Brain microvascular endothelial cell (primary cell): Measurements from ENCODE around the gene PLB1.
A peak's percentile ranks its signal among the peaks of the same experiment; 100 is the strongest.

ENCODE experiments used
- DNase-seq: peaks from one replicate; pipeline ENCODE4 v3.0.0-alpha.2; 2020
- H3K27ac ChIP-seq: fragments of 250-450 bp; sonication (Bioruptor Pico); 2 replicates; pipeline ENCODE4 v1.5.1; 2020; ENCODE audit warnings: mild to moderate bottlenecking, moderate library complexity
- H3K27me3 ChIP-seq: fragments of 250-450 bp; sonication (Bioruptor Pico); replicated peaks from 2 replicates; pipeline ENCODE4 v1.5.1; 2020; ENCODE audit warnings: mild to moderate bottlenecking
- H3K36me3 ChIP-seq: fragments of 250-450 bp; sonication (Bioruptor Pico); replicated peaks from 2 replicates; pipeline ENCODE4 v1.5.1; 2020; ENCODE audit warnings: mild to moderate bottlenecking
- H3K4me3 ChIP-seq: 2 replicates; pipeline ENCODE4 v1.5.1; 2011; ENCODE audit warnings: low read depth, mild to moderate bottlenecking, control low read depth, low read length, moderate library complexity
- in situ Hi-C: cut with HindIII; loops from 2 replicates; pipeline ENCODE4 v1.10.0; 2017; ENCODE audit warnings: low sequenced_read_pairs, low pct_ligation_motif_present
- TF ChIP-seq, protein P1 (sequence below): IDR thresholded peaks from 2 replicates; pipeline ENCODE4 v1.5.1; 2011; ENCODE audit warnings: low read depth, mild to moderate bottlenecking, moderate library complexity, low read length, control low read depth, inconsistent platforms; ENCODE audit errors: missing control alignments

Gene PLB1

DNA sequence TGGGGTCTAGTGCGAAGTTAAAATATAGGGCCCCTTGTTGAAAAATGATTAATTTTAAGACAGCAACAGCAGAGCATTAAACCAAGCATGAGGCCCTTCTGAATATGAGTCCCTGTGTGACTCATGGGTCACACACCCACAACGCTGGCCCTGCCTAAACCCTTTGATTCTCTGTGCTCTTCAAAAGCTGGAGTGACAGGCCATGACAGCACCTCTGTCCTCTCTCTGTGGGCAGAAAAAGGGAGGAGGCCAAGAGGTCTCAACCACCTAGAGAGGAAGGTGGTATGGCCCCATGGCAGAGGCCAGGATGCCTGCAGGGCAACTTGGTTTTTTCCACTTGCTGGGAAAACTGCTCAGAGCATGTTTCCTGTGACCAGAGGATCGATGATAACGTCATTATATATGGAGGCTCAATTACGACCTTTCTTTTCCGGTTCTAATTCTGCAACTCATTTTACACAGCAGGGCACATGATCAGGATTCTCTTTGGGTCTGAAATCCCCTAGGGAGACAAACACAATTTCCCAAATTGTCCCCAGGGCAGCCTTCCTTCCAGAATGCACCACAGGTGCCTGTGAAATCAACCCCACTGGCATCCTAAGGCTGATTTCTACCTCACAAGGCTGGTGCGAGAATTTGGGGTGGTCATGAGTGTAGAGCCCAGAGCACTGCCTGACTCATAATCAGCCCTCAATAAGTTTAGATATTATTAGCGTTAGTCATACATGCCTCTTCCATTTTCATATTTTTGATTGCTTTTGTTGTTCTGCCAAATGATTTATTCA lies 153.8 kb downstream of the PLB1 start:
- Histone ChIP-seq H3K4me3 (no peak overlapping the region), H3K27ac (peak overlapping the region; percentile 8), H3K36me3 (no peaks in the 10 kb centered on the region), H3K27me3 (no peaks in the 10 kb centered on the region)
- TF ChIP-seq, protein P1, sequence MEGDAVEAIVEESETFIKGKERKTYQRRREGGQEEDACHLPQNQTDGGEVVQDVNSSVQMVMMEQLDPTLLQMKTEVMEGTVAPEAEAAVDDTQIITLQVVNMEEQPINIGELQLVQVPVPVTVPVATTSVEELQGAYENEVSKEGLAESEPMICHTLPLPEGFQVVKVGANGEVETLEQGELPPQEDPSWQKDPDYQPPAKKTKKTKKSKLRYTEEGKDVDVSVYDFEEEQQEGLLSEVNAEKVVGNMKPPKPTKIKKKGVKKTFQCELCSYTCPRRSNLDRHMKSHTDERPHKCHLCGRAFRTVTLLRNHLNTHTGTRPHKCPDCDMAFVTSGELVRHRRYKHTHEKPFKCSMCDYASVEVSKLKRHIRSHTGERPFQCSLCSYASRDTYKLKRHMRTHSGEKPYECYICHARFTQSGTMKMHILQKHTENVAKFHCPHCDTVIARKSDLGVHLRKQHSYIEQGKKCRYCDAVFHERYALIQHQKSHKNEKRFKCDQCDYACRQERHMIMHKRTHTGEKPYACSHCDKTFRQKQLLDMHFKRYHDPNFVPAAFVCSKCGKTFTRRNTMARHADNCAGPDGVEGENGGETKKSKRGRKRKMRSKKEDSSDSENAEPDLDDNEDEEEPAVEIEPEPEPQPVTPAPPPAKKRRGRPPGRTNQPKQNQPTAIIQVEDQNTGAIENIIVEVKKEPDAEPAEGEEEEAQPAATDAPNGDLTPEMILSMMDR: no peak
- in situ Hi-C loops: no loop called here
- DNase-seq: no peak

- H3K27ac ChIP-seq: no peak overlapping the region
- TF ChIP-seq, protein P1: no peak
- in situ Hi-C loops: no loop called here
These were observed 154.4 kb downstream of the PLB1 start for GRCh38 chr2:28650266-28650584.

GRCh38 chr2:28652217-28652616 lies 156.4 kb downstream of the PLB1 start:
- in situ Hi-C loops: no loop called here
- DNase-seq: no peak
- H3K4me3 ChIP-seq: no peak overlapping the region
- H3K27ac ChIP-seq: no peak overlapping the region
- TF ChIP-seq, protein P1: no peak
- no peaks in the 10 kb centered on the region for H3K36me3 ChIP-seq
- no peaks in the 10 kb centered on the region for H3K27me3 ChIP-seq

More at GRCh38 chr2:28650266-28650584, 154.4 kb downstream of the PLB1 start:
- no peak overlapping the region for H3K4me3 ChIP-seq
- H3K27me3 ChIP-seq: no peaks in the 10 kb centered on the region
- H3K36me3 ChIP-seq: no peaks in the 10 kb centered on the region
- DNase-seq: no peak

GRCh38 chr2:28653892-28654662 lies 158.2 kb downstream of the PLB1 start:
- H3K27ac ChIP-seq: no peak overlapping the region
- in situ Hi-C loops: no loop called here
- TF ChIP-seq, protein P1: no peak
- H3K36me3 ChIP-seq: no peaks in the 10 kb centered on the region
- no peaks in the 10 kb centered on the region for H3K27me3 ChIP-seq
- DNase-seq: no peak
- H3K4me3 ChIP-seq: no peak overlapping the region

DNA sequence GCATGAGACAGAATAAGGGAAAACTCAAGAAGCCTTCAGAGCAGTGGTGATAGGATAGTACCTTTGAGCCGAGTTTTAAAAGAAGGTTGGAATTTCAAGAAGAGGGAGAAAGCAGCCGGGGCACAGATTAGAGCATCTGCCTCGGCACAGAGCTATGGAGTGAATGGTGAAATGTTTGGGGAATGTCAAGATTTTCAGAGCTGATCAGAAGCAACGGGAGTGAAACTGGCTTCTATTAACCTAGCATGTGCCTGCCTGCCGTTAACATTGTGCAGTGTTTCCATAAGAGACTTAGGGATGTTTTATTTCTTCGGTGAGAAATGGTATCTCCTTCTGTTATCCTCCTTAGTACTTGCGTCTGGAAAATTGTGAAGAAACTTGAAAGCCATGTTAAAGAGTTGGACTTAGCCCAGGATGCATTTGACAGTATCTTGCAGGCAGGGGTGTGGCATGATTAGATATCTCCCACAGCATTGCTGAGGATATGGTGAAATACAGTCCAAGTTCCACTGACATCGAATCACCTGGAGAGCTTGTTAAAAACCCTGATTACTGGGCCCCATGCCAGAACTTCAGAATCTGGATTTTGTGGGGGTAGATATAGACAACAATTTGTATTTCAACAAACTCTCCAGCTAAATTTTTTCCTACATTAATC lies 158.9 kb downstream of the PLB1 start:
- TF ChIP-seq, protein P1: no peak
- in situ Hi-C loops: no loop called here
- no peak for DNase-seq
- H3K27ac ChIP-seq: no peak overlapping the region
- no peaks in the 10 kb centered on the region for H3K36me3 ChIP-seq
- no peaks in the 10 kb centered on the region for H3K27me3 ChIP-seq
- H3K4me3 ChIP-seq: no peak overlapping the region
